Natural killer cell treated with Interleukin-12 subunit alpha and Interleukin-12 subunit beta and Interleukin-15 and Interleukin-18, amount 100 ng/mL, for 72 hours (primary cell): ENCODE results near the gene RAB27B. TPM values are rescaled to one million over a fixed set of nuclear protein-coding genes. Genes with fewer than 3 reads are reported as not detected.
"Not testable (repeated sequence)": the region's sequence is repeated elsewhere in the genome, so short reads cannot be mapped to it uniquely, and the experiment has no call there.

Experiments used
- ATAC-seq, 2 donors: fragments of 150-1000 bp; cut with Tn5 transposase in 1 of 2; sonication (Bioruptor Pico), chemical (Tn5 transposase) in 1 of 2; 2 replicates each; pipeline ENCODE4 v1.10.0; 2021
- DNase-seq: peaks from one replicate; pipeline ENCODE4 v3.0.0; 2022; ENCODE audit warnings: low spot score
- H3K27ac Mint-ChIP-seq, 2 donors: 1 replicate in 1 of 2; 2 replicates in 1 of 2; pipeline ENCODE4 v1.8.0; 2022; ENCODE audit warnings: mixed read lengths in 2 of 2, mild to moderate bottlenecking in 1 of 2, moderate library complexity in 1 of 2
- H3K27me3 Mint-ChIP-seq, 2 donors: 1 replicate in 1 of 2; 2 replicates in 1 of 2; pipeline ENCODE4 v1.8.0; 2022; ENCODE audit warnings: mixed read lengths in 2 of 2
- H3K36me3 Mint-ChIP-seq: one replicate; pipeline ENCODE4 v1.8.0; 2022; ENCODE audit warnings: mixed read lengths
- H3K4me1 Mint-ChIP-seq, 2 donors: 1 replicate in 1 of 2; 2 replicates in 1 of 2; pipeline ENCODE4 v1.8.0; 2022; ENCODE audit warnings: low read depth in 2 of 2, mixed read lengths in 2 of 2, mild to moderate bottlenecking in 1 of 2
- H3K4me3 Mint-ChIP-seq: one replicate; pipeline ENCODE4 v1.8.0; 2022; ENCODE audit warnings: mixed read lengths
- H3K9me3 Mint-ChIP-seq: 2 replicates; pipeline ENCODE4 v1.8.0; 2022; ENCODE audit warnings: mixed read lengths
- total RNA-seq, 2 donors: library from RNA; stranded (reverse); gene quantifications; one replicate each; pipeline ENCODE4 v1.2.3, GENCODE V29; 2022

Gene RAB27B
- total RNA-seq, 2 donors from 2014 or later, result 1.5 to 1.6 TPM

DNA sequence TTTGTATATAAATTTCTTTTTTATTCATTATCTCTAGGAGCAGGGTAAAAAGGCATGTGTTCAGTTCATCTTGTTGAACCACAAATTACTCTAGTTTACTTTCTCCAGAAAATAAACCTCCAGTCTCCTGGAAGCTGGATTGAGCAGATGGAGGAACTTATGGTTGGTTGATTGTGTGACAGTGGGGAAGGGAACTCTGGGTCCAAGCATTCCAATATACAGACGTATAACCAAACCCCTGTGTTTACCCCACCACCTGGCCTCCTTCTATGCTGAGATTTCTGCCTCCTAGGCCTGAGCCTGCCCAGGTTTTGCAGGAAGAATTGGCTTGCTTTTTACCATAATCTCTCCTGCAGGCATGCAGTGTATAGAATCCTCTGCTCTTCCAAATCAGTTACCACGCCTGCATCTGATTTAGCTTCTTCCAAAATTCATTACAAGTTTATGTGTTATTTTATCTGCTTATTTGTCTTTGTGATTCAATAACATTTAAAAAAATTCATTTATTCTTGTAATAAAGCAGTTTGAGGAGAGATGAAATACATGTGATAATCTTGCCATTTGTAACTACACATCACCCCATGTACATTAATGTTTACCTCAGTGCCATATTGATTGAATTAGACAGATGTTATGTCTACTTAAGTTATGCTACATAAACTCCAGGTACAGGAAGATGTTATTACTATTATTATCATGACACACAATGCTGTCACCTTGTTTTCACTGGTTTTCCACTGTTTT is 2.5 kb upstream of the RAB27B start:
- Mint-ChIP-seq H3K36me3 (no peaks in the 10 kb centered on the region), H3K27me3 (no peaks in the 10 kb centered on the region), H3K27ac (no peak overlapping the region), H3K4me3 (no peak overlapping the region), H3K9me3 (no peaks in the 10 kb centered on the region), H3K4me1 (peaks cover 22 to 26% of the 10 kb centered on the region in 2 donors)
- DNase-seq (no peak), ATAC-seq (no peak)

DNA sequence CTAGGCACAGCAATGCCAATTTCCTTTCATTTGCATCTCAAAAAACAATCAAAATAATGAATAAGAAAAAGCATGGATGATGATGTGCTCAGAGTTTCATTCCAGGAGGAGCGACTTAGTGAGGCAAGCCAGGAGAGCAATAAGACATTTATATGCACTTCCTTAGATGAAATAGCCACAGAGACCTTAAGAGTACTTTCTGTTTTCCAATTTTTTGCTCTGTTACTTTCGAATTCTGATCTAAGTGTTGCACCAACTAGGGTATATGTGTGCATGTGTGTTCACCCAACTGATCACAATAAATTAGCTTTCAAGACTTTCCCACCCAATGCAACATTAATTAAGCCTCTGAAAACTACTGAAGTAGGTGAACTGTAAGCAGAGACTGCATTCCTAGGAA is 709 bp downstream of the RAB27B start:
- Mint-ChIP-seq H3K36me3 (peaks cover 7% of the 10 kb centered on the region), H3K27me3 (no peaks in the 10 kb centered on the region), H3K4me3 (peak overlapping the region; percentile 90), H3K27ac (peak overlapping the region; percentile 62 to 86), H3K9me3 (peaks cover 3% of the 10 kb centered on the region), H3K4me1 (peaks cover 38 to 45% of the 10 kb centered on the region in 2 donors)
- ATAC-seq, result peak in 1 of 2 donors; percentile 35
- DNase-seq, result no peak

DNA sequence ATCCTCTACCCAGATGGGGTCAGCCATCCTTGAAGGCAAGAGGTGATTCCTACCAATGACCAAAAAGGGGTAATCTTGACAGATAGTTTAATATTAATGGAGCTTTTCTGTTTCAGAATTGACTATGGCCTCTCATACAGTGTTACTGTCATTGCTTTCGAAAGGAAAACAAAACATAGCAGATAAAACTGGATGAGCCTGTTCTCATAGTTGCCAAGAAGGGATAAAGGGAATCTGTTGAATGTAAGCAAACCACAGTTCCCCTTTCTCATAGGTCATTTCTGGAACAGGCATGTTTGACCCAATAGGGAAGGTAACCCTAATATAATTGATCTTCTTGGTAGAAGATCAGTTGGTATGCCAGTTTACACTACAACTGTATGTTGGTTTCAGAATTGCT is 1.6 kb downstream of the RAB27B start:
- no peak overlapping the region for H3K4me3 Mint-ChIP-seq
- ATAC-seq (no peak), DNase-seq (no peak)
- H3K27ac Mint-ChIP-seq, result peak overlapping the region in 1 of 2 donors; percentile 10
- no peaks in the 10 kb centered on the region for H3K27me3 Mint-ChIP-seq
- peaks cover 7% of the 10 kb centered on the region for H3K36me3 Mint-ChIP-seq
- H3K9me3 Mint-ChIP-seq, result peaks cover 3% of the 10 kb centered on the region
- H3K4me1 Mint-ChIP-seq, result peaks cover 41 to 49% of the 10 kb centered on the region in 2 donors

DNA sequence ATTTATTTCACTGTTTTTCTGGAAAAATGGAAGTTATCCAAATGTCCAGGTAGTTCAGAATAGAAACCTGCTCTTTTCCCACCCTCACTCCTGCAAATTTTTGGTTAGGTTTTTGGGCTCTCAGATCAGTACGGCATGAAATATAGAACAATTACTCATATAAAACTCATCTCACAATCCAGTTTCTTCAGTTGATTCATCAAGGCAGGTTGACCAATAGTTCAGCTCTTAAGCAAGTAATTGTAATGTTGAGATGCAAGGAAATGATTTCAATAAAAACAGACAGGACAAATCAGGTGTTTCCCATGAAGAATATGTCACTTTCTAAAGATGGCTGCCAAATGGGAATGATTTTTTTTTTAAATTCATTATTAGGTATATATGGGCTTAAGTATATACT is 2.0 kb downstream of the RAB27B start:
- peaks cover 3% of the 10 kb centered on the region for H3K9me3 Mint-ChIP-seq
- ATAC-seq, result no peak

DNA sequence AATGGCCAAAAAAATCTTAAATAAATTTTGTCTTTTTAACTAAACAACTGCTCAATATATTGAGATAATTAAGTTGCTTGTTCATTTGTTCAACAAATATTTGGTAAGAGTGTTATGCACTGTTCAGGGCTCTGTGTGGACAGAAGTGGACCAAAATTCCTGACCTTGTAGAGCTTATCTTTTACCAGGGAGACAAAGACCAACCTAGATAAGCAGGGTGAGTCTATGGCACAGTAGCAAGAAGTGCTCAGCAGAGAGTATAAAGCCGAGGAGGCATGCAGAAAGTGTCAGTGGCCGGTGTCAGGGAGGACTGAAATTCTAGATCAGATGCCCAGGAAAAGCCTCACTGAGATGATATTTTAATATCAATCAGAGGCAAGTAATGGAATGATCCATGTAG is 2.6 kb downstream of the RAB27B start:
- Mint-ChIP-seq H3K27me3 (no peaks in the 10 kb centered on the region), H3K36me3 (peaks cover 7% of the 10 kb centered on the region), H3K4me1 (peaks cover 44 to 55% of the 10 kb centered on the region in 2 donors), H3K9me3 (peaks cover 3% of the 10 kb centered on the region), H3K4me3 (no peak overlapping the region), H3K27ac (peak overlapping the region in 1 of 2 donors; percentile 10)
- DNase-seq, result no peak
- no peak for ATAC-seq

More for the DNA sequence above, 2.0 kb downstream of the RAB27B start:
- Mint-ChIP-seq H3K4me1 (peaks cover 41 to 49% of the 10 kb centered on the region in 2 donors), H3K4me3 (no peak overlapping the region), H3K27me3 (no peaks in the 10 kb centered on the region), H3K27ac (peak overlapping the region in 1 of 2 donors; percentile 10), H3K36me3 (peaks cover 7% of the 10 kb centered on the region)
- DNase-seq, result no peak

DNA sequence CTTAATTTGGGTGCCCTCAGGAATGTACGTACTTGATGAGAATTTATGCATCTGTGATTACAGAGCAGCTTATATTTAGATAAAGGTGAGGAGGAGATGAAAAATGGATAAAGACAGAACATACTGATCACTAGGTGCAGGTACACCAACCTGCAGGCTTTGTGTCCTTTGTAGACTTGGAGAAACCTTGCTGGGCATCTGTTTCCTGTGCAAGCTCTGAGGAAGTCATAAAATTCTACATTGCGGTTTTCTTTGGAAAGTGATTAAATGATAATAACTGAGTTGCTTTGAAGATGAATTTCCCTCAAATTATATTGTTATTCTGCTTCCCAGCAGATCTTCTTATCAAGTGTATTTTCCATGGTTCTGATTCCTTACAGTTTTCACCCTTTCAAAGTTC is 7.7 kb downstream of the RAB27B start:
- Mint-ChIP-seq H3K9me3 (peaks cover 3% of the 10 kb centered on the region), H3K36me3 (peaks cover 7% of the 10 kb centered on the region), H3K27ac (peak overlapping the region in 1 of 2 donors; percentile 28), H3K4me1 (peaks cover 36 to 58% of the 10 kb centered on the region in 2 donors), H3K4me3 (peak overlapping the region; percentile 28), H3K27me3 (no peaks in the 10 kb centered on the region)
- no peak for DNase-seq
- no peak for ATAC-seq

DNA sequence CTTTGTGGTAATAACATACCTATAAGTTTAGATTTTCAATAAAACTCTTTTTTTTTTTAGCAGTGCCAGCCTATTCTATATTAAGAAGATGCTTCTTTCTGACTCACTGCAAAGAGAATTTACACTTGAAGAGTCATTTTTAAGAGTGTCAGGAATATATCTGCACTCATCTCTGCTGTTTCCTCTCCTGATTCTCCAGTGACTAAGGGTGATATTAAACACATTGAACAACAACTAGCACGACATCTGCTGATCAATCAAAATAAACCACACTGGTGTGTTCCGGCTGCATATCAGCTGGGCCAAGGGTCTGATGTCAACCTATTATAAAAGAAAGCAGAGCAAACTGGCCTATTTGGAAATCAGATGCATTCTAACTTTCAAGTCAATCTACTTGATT is 15.0 kb downstream of the RAB27B start:
- no peak for ATAC-seq
- Mint-ChIP-seq H3K27me3 (no peaks in the 10 kb centered on the region), H3K4me3 (no peak overlapping the region), H3K9me3 (no peaks in the 10 kb centered on the region), H3K36me3 (no peaks in the 10 kb centered on the region), H3K4me1 (peaks cover 7 to 13% of the 10 kb centered on the region in 2 donors), H3K27ac (no peak overlapping the region)
- DNase-seq, result no peak

DNA sequence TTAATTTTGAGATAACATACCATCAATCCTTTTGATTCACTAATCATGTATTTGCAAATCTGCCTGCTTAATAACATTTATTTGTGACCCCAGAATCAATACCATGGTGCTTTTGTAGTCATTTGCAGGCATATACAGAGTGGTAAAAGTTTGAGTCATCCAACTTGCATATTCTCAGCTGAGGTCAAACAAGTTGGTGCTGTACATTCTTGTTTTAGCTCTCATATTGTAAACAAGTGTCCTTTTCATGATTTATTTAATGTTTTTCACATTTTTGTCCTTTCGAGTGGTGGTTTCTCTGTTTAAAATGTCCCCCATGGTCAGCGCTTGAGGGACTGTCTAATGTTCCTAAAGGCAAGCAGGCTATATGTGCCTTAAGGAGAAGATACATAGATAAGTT is 17.5 kb downstream of the RAB27B start:
- H3K27ac Mint-ChIP-seq, result no peak overlapping the region
- H3K27me3 Mint-ChIP-seq, result no peaks in the 10 kb centered on the region
- ATAC-seq (no peak), DNase-seq (no peak)
- H3K9me3 Mint-ChIP-seq, result no peaks in the 10 kb centered on the region
- no peaks in the 10 kb centered on the region for H3K36me3 Mint-ChIP-seq
- H3K4me3 Mint-ChIP-seq, result no peak overlapping the region
- peaks cover 5% of the 10 kb centered on the region in 2 donors for H3K4me1 Mint-ChIP-seq

DNA sequence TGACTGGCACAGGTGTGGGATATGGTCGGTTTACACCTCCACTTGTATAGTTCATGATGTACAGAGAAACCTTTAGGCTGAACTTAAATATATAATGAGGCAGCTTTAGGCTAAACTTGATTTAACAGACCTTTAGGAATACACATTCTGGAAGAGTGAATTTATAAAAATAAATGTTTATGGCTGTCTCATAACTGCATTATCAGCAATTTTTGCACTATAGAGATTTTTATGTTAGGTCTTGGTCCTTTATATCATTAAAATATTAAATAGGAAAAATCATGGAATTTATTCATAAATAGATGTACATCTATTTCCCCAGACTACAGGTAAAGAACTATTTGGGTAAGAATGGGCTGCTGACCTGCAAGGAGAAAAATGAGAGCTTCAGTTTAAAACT is 19.8 kb downstream of the RAB27B start:
- Mint-ChIP-seq H3K9me3 (no peaks in the 10 kb centered on the region), H3K4me3 (no peak overlapping the region), H3K27ac (no peak overlapping the region), H3K36me3 (no peaks in the 10 kb centered on the region), H3K4me1 (peaks cover 16 to 17% of the 10 kb centered on the region in 2 donors), H3K27me3 (no peaks in the 10 kb centered on the region)
- DNase-seq (no peak), ATAC-seq (no peak)

DNA sequence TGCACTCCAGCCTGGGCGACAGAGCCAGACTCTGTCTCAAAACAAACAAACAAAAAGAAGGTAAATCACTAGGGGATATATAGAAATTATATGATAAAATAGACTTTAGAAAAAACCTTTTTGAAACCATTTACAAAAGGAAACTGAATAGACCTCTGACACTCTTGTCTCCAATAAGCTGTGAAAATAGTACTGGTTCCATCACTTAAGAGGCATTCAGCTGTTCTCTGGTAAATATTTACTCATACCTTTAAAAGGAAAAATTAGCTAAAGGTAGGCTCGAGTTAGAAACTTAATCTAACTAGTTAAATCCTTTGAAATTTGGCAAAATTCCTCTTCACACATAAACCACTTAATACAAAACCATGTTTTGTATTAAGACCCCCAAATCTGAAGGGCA is 21.4 kb downstream of the RAB27B start:
- Mint-ChIP-seq H3K9me3 (no peaks in the 10 kb centered on the region), H3K36me3 (no peaks in the 10 kb centered on the region), H3K4me3 (no peak overlapping the region), H3K27me3 (no peaks in the 10 kb centered on the region), H3K4me1 (peaks cover 19 to 20% of the 10 kb centered on the region in 2 donors), H3K27ac (no peak overlapping the region)
- ATAC-seq, result no peak
- DNase-seq, result no peak

DNA sequence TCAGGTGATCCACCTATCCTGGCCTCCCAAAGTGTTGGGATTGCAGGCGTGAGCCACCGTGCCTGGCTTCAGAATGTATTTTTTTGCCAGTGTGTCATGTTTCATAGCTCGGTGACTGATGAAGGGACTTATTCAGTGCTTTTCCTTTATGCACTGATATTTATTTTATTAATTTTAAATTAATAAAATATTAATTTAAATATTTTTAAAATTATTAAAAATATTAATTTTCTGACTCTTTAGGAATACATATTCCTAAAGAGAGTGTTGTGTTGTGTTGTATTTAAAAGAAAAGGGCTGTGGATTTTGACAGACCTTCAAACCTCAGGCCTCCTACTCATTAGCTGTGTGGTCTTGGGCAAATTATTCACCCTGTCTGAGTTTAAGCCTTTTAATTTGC is 22.3 kb downstream of the RAB27B start:
- peaks cover 17 to 20% of the 10 kb centered on the region in 2 donors for H3K4me1 Mint-ChIP-seq
- H3K27me3 Mint-ChIP-seq, result no peaks in the 10 kb centered on the region
- no peaks in the 10 kb centered on the region for H3K9me3 Mint-ChIP-seq
- H3K4me3 Mint-ChIP-seq, result no peak overlapping the region
- no peak overlapping the region for H3K27ac Mint-ChIP-seq
- no peak for ATAC-seq
- no peaks in the 10 kb centered on the region for H3K36me3 Mint-ChIP-seq
- no peak for DNase-seq

DNA sequence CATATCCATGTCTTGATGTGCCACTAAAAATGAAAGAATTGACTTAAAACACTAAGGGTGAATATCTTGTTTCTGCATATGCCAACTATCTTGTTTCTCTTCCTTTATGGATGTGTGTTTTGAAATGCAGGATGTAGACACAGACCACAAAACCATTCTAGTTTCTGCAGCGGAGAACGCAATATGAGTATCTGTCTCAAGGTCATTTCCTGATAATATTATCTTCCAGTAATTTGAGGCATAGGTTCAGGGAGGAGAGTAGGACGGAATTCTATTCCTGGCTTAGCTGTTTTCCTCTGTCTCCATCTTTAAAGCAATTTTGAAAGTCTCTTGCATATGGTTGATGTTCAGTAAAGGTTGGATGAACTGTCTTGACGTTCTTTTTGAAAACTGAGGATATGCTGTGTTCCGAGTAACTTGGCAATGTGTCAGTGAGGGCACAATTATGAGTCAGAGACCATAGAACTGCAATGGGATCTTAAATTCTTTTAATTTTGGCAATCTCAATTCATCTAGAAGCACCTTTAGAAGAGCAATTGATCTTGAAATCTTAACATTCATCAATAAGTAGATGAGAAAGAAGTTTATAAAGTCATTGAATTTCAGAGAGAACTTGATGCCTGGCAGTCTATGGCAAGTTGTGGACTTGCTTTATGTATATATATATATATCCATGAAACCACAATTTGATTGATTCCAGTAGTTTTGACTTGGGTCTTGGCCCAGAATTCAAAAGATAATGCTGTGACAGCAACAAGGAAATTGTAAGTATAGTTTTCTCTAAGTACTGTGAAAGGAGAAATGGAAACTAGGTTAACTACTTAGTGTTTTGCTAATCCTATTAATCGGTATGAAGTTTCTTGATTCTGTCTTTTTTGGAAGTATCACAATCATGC is 24.8 kb downstream of the RAB27B start:
- DNase-seq, result no peak
- H3K4me3 Mint-ChIP-seq, result peak overlapping the region; percentile 75
- peak overlapping the region; percentile 76 to 81 for H3K27ac Mint-ChIP-seq
- no peaks in the 10 kb centered on the region for H3K27me3 Mint-ChIP-seq
- ATAC-seq, result peak; percentile 78 to 91
- H3K4me1 Mint-ChIP-seq, result peaks cover 20 to 33% of the 10 kb centered on the region in 2 donors
- no peaks in the 10 kb centered on the region for H3K36me3 Mint-ChIP-seq
- no peaks in the 10 kb centered on the region for H3K9me3 Mint-ChIP-seq

DNA sequence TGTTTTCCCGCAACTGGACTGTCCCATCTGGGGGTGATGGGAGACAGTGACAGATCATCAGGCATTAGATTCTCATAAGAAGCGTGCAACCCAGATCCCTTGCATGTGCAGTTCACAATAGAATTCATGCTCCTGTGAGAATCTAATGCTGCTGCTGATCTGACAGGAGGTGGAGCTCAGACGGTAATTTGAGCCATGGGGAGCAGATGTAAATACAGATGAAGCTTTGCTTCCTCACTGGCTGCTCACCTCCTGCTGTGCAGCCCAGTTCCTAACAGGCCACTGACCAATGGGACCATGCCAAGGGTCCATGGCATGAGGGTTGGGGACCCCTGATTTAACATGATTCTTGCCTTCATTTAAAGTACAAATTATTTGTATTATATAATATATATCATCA is 26.8 kb downstream of the RAB27B start:
- H3K27ac Mint-ChIP-seq, H3K36me3 Mint-ChIP-seq: not testable (repeated sequence)
- peaks cover 20 to 33% of the 10 kb centered on the region in 2 donors for H3K4me1 Mint-ChIP-seq

DNA sequence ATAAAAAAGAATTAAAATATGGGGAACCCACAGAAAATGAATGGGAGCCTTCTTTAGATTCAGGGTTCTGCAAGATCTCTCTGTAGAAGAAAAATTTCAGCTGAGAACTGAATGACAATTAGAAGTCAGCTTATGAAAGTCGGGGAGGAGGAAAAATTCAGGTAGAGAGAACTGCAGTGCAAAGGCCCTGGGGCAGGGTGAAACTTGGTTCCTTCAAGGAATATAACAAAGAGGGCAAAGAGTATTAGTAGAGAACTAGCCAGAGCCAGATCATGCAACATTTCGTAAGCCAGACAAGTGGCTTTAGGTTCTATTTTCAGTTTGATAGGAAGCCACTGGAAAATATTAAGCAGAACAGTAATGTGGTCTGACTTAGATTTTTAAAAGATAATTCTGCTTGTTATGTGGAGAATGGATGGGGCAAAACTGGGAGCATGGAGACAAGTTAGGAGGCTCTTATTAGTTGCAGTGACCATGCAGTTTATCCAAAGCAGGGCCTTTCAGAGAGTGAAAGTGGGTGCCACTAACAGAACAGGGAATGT is 27.9 kb downstream of the RAB27B start:
- DNase-seq (no peak), ATAC-seq (peak in 1 of 2 donors; percentile 55)
- H3K36me3 Mint-ChIP-seq, result no peaks in the 10 kb centered on the region
- H3K4me3 Mint-ChIP-seq, result no peak overlapping the region
- H3K9me3 Mint-ChIP-seq, result no peaks in the 10 kb centered on the region
- no peaks in the 10 kb centered on the region for H3K27me3 Mint-ChIP-seq
- H3K27ac Mint-ChIP-seq, result peak overlapping the region in 1 of 2 donors; percentile 23
- H3K4me1 Mint-ChIP-seq, result peaks cover 25 to 38% of the 10 kb centered on the region in 2 donors

More for the DNA sequence above, 26.8 kb downstream of the RAB27B start:
- H3K4me3 Mint-ChIP-seq, DNase-seq, H3K9me3 Mint-ChIP-seq, ATAC-seq, H3K27me3 Mint-ChIP-seq: not testable (repeated sequence)
